Neural progenitor cell (in vitro differentiated cells): ENCODE results near the gene KCTD15. TPM values are rescaled to one million over a fixed set of nuclear protein-coding genes. Genes with fewer than 3 reads are reported as not detected.

Experiments
- DNase-seq: peaks from one replicate; pipeline ENCODE4 v3.0.0-alpha.2; 2016; ENCODE audit warnings: low spot score
- H2AFZ ChIP-seq: fragments of 200-600 bp; sonication (generic); replicated peaks from 2 replicates; pipeline ENCODE4 v1.6.1; 2016; ENCODE audit warnings: antibody characterized with exemption
- H3F3A ChIP-seq: fragments of 200-600 bp; sonication (generic); 2 replicates; pipeline ENCODE4 v1.6.1; 2016; ENCODE audit warnings: antibody characterized with exemption, low read depth
- H3K27ac ChIP-seq: fragments of 200-600 bp; sonication (generic); 2 replicates; pipeline ENCODE4 v1.5.1; 2016; ENCODE audit warnings: mild to moderate bottlenecking
- H3K27me3 ChIP-seq: fragments of 200-600 bp; sonication (generic); 2 replicates; pipeline ENCODE4 v1.6.1; 2016; ENCODE audit warnings: mild to moderate bottlenecking, moderate library complexity
- H3K36me3 ChIP-seq: fragments of 200-600 bp; sonication (generic); 2 replicates; pipeline ENCODE4 v1.5.1; 2016
- H3K4me1 ChIP-seq: fragments of 200-600 bp; sonication (generic); 2 replicates; pipeline ENCODE4 v1.6.1; 2016; ENCODE audit warnings: mixed run types
- H3K4me2 ChIP-seq: fragments of 200-600 bp; sonication (generic); 2 replicates; pipeline ENCODE4 v1.6.1; 2016
- H3K4me3 ChIP-seq: fragments of 200-600 bp; sonication (generic); 2 replicates; pipeline ENCODE4 v1.5.1; 2016
- H3K79me2 ChIP-seq: fragments of 200-600 bp; sonication (generic); 2 replicates; pipeline ENCODE4 v1.6.1; 2016; ENCODE audit warnings: low read depth
- H3K9ac ChIP-seq: fragments of 200-600 bp; sonication (generic); 2 replicates; pipeline ENCODE4 v1.6.1; 2016
- H3K9me3 ChIP-seq: fragments of 200-600 bp; sonication (generic); 2 replicates; pipeline ENCODE4 v1.5.1; 2016; ENCODE audit warnings: low read depth
- H4K20me1 ChIP-seq: fragments of 200-600 bp; sonication (generic); 2 replicates; pipeline ENCODE4 v1.6.1; 2016; ENCODE audit warnings: low read depth
- H3K27ac Mint-ChIP-seq: 3 replicates; pipeline ENCODE4 v1.8.0; 2021; ENCODE audit warnings: mixed read lengths
- H3K27me3 Mint-ChIP-seq: 2 replicates; pipeline ENCODE4 v1.8.0; 2022; ENCODE audit warnings: low read depth, mild to moderate bottlenecking, inconsistent platforms, moderate library complexity, mixed read lengths; ENCODE audit not compliant: insufficient read depth
- H3K36me3 Mint-ChIP-seq: 3 replicates; pipeline ENCODE4 v1.8.0; 2021; ENCODE audit warnings: mixed read lengths
- H3K4me1 Mint-ChIP-seq: 3 replicates; pipeline ENCODE4 v1.8.0; 2021; ENCODE audit warnings: mixed read lengths
- H3K4me3 Mint-ChIP-seq: 3 replicates; pipeline ENCODE4 v1.8.0; 2021; ENCODE audit warnings: mild to moderate bottlenecking, moderate library complexity, mixed read lengths
- H3K9me3 Mint-ChIP-seq: 3 replicates; pipeline ENCODE4 v1.8.0; 2020; ENCODE audit warnings: mixed read lengths
- EZH2 ChIP-seq: fragments of 200-600 bp; sonication (generic); IDR thresholded peaks from 2 replicates; pipeline ENCODE4 v1.6.1; 2017; ENCODE audit warnings: antibody characterized with exemption, mild to moderate bottlenecking, moderate library complexity
- EZH2phosphoT487 ChIP-seq: fragments of 200-600 bp; sonication (generic); IDR thresholded peaks from 2 replicates; pipeline ENCODE4 v1.6.1; 2017; ENCODE audit warnings: antibody characterized with exemption
- total RNA-seq: library from RNA; depleted of rRNA; stranded (reverse); fragments of >200 nt; gene quantifications from 2 replicates; pipeline ENCODE4 v1.2.3, GENCODE V29; 2015; ENCODE audit warnings: low replicate concordance
- TF ChIP-seq, protein P1 (sequence below): fragments of 200-600 bp; sonication (generic); IDR thresholded peaks from 2 replicates; pipeline ENCODE4 v1.5.1; 2017; ENCODE audit warnings: antibody characterized with exemption, mild to moderate bottlenecking

Gene KCTD15
- total RNA-seq, 1 donor from 2014 or later = 26.4 TPM

GRCh38 chr19:33767898-33768413 is 28.7 kb upstream of the KCTD15 start:
- H3K27ac Mint-ChIP-seq = no peak overlapping the region
- DNase-seq = peak; percentile 92
- Histone ChIP-seq H2AFZ (no peak overlapping the region), H3K79me2 (no peaks in the 10 kb centered on the region), H3K27ac (no peak overlapping the region), H3K4me1 (no peaks in the 10 kb centered on the region), H3K9me3 (no peaks in the 10 kb centered on the region), H3F3A (no peaks in the 10 kb centered on the region), H3K9ac (no peak overlapping the region), H3K4me2 (no peak overlapping the region), H3K27me3 (no peaks in the 10 kb centered on the region), H4K20me1 (peaks cover 37% of the 10 kb centered on the region), H3K36me3 (no peaks in the 10 kb centered on the region), H3K4me3 (no peak overlapping the region)
- peaks cover 20% of the 10 kb centered on the region for H3K27me3 Mint-ChIP-seq
- no peak overlapping the region for H3K4me3 Mint-ChIP-seq
- TF ChIP-seq, protein P1, sequence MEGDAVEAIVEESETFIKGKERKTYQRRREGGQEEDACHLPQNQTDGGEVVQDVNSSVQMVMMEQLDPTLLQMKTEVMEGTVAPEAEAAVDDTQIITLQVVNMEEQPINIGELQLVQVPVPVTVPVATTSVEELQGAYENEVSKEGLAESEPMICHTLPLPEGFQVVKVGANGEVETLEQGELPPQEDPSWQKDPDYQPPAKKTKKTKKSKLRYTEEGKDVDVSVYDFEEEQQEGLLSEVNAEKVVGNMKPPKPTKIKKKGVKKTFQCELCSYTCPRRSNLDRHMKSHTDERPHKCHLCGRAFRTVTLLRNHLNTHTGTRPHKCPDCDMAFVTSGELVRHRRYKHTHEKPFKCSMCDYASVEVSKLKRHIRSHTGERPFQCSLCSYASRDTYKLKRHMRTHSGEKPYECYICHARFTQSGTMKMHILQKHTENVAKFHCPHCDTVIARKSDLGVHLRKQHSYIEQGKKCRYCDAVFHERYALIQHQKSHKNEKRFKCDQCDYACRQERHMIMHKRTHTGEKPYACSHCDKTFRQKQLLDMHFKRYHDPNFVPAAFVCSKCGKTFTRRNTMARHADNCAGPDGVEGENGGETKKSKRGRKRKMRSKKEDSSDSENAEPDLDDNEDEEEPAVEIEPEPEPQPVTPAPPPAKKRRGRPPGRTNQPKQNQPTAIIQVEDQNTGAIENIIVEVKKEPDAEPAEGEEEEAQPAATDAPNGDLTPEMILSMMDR = peak; percentile 69
- no peak for TF ChIP-seq EZH2phosphoT487
- no peaks in the 10 kb centered on the region for H3K4me1 Mint-ChIP-seq
- H3K36me3 Mint-ChIP-seq = no peaks in the 10 kb centered on the region
- H3K9me3 Mint-ChIP-seq = no peaks in the 10 kb centered on the region

DNA sequence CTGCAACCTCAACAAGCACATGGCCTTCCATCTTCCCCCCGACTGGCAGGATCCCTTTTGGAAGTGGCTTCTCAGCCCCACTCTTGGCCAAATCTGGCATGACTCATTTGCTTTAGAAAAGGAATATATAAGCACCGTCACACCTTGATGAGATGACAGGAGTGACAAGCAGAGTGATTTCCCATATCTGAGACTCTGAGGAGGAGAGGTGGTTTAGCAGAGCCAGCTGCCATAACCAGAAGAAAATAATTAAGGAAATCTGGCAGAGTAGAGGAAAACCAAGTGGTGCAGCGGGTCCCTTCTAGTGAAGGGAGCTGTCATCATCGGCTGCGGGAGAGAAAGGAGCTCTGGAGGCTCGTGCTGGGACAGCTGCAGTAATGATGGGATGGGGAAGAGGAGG is 27.5 kb upstream of the KCTD15 start:
- Histone ChIP-seq H3F3A (no peaks in the 10 kb centered on the region), H3K9me3 (no peaks in the 10 kb centered on the region), H4K20me1 (peaks cover 35% of the 10 kb centered on the region), H3K4me3 (no peak overlapping the region), H2AFZ (no peak overlapping the region), H3K36me3 (no peaks in the 10 kb centered on the region), H3K4me1 (no peaks in the 10 kb centered on the region), H3K27me3 (no peaks in the 10 kb centered on the region), H3K27ac (no peak overlapping the region), H3K79me2 (no peaks in the 10 kb centered on the region), H3K4me2 (no peak overlapping the region), H3K9ac (no peak overlapping the region)
- Mint-ChIP-seq H3K4me1 (no peaks in the 10 kb centered on the region), H3K4me3 (no peak overlapping the region), H3K27ac (no peak overlapping the region), H3K9me3 (no peaks in the 10 kb centered on the region), H3K36me3 (no peaks in the 10 kb centered on the region), H3K27me3 (peaks cover 20% of the 10 kb centered on the region)
- no peak for DNase-seq
- TF ChIP-seq EZH2 (no peak), EZH2phosphoT487 (no peak)
- TF ChIP-seq, protein P1 = no peak

GRCh38 chr19:33770107-33770506 is 26.6 kb upstream of the KCTD15 start:
- Histone ChIP-seq H3K9ac (no peak overlapping the region), H4K20me1 (peaks cover 35% of the 10 kb centered on the region), H3K4me3 (no peak overlapping the region), H3K9me3 (no peaks in the 10 kb centered on the region), H3F3A (no peaks in the 10 kb centered on the region), H3K4me2 (no peak overlapping the region), H3K79me2 (no peaks in the 10 kb centered on the region), H3K36me3 (no peaks in the 10 kb centered on the region), H2AFZ (no peak overlapping the region), H3K4me1 (no peaks in the 10 kb centered on the region), H3K27me3 (no peaks in the 10 kb centered on the region), H3K27ac (no peak overlapping the region)
- H3K36me3 Mint-ChIP-seq = no peaks in the 10 kb centered on the region
- no peaks in the 10 kb centered on the region for H3K4me1 Mint-ChIP-seq
- no peak for TF ChIP-seq EZH2
- TF ChIP-seq, protein P1 = no peak
- TF ChIP-seq EZH2phosphoT487 = no peak
- no peak for DNase-seq
- no peak overlapping the region for H3K27ac Mint-ChIP-seq
- H3K27me3 Mint-ChIP-seq = peaks cover 20% of the 10 kb centered on the region
- H3K9me3 Mint-ChIP-seq = no peaks in the 10 kb centered on the region
- H3K4me3 Mint-ChIP-seq = no peak overlapping the region
